ENCODE measurements around the gene INSR. TPM values are rescaled to one million over a fixed set of nuclear protein-coding genes. Genes with fewer than 3 reads are reported as not detected.

Gene INSR
- total RNA-seq, 2 donors from 2014 or later = 58.7 to 62.2 TPM

GRCh38 chr19:7336321-7336973 is 42.2 kb upstream of the INSR start:
- no peak overlapping the region for H3K27ac ChIP-seq

GRCh38 chr19:7333198-7334118 is 39.2 kb upstream of the INSR start:
- H3K4me3 ChIP-seq = no peak overlapping the region
- H3K36me3 ChIP-seq = no peaks in the 10 kb centered on the region
- H3K27ac ChIP-seq = no peak overlapping the region
- no peak for TF ChIP-seq CTCF (IDR thresholded peaks at IDR 0.05)
- intact Hi-C loops (cut with DNase I) = no loop called here
- no peaks in the 10 kb centered on the region for H3K4me1 ChIP-seq
- no peak overlapping the region for H3K9ac ChIP-seq (ENCODE audit: low read depth in 2 of 2, low read length in 2 of 2)
- H3K27me3 ChIP-seq = no peaks in the 10 kb centered on the region
- H3K9me3 ChIP-seq = no peaks in the 10 kb centered on the region
- no peak for DNase-seq

More at GRCh38 chr19:7336321-7336973, 42.2 kb upstream of the INSR start:
- Histone ChIP-seq H3K9me3 (no peaks in the 10 kb centered on the region), H3K4me1 (no peaks in the 10 kb centered on the region), H3K9ac (ENCODE audit: low read depth in 2 of 2, low read length in 2 of 2) (peak overlapping the region in 1 of 2 donors; percentile 16), H3K27me3 (no peaks in the 10 kb centered on the region), H3K4me3 (no peak overlapping the region), H3K36me3 (no peaks in the 10 kb centered on the region)
- intact Hi-C loops (cut with DNase I) = no loop called here
- DNase-seq = no peak
- TF ChIP-seq CTCF (IDR thresholded peaks at IDR 0.05) = no peak

GRCh38 chr19:7331446-7331845 is 37.2 kb upstream of the INSR start:
- DNase-seq = no peak
- Histone ChIP-seq H3K4me3 (no peak overlapping the region), H3K4me1 (no peaks in the 10 kb centered on the region), H3K27me3 (no peaks in the 10 kb centered on the region), H3K9ac (ENCODE audit: low read depth in 2 of 2, low read length in 2 of 2) (no peak overlapping the region), H3K27ac (no peak overlapping the region), H3K36me3 (no peaks in the 10 kb centered on the region), H3K9me3 (no peaks in the 10 kb centered on the region)
- intact Hi-C loops (cut with DNase I) = no loop called here
- TF ChIP-seq CTCF (IDR thresholded peaks at IDR 0.05) = no peak

GRCh38 chr19:7328647-7329046 is 34.4 kb upstream of the INSR start:
- no peak for TF ChIP-seq CTCF (IDR thresholded peaks at IDR 0.05)

GRCh38 chr19:7327802-7328201 is 33.6 kb upstream of the INSR start:
- Histone ChIP-seq H3K9ac (ENCODE audit: low read depth in 2 of 2, low read length in 2 of 2) (no peak overlapping the region), H3K27ac (no peak overlapping the region), H3K27me3 (no peaks in the 10 kb centered on the region), H3K9me3 (no peaks in the 10 kb centered on the region), H3K4me1 (no peaks in the 10 kb centered on the region), H3K4me3 (no peak overlapping the region), H3K36me3 (no peaks in the 10 kb centered on the region)
- DNase-seq = no peak
- TF ChIP-seq CTCF (IDR thresholded peaks at IDR 0.05) = no peak
- intact Hi-C loops (cut with DNase I) = loop anchor here (5.0 kb wide), 1 partner anchor 181 kb away; no protein-coding TSS in a partner anchor

More at GRCh38 chr19:7328647-7329046, 34.4 kb upstream of the INSR start:
- H3K9ac ChIP-seq (ENCODE audit: low read depth in 2 of 2, low read length in 2 of 2) = no peak overlapping the region
- no peak for DNase-seq
- H3K36me3 ChIP-seq = no peaks in the 10 kb centered on the region
- no peaks in the 10 kb centered on the region for H3K27me3 ChIP-seq
- H3K4me3 ChIP-seq = no peak overlapping the region
- H3K27ac ChIP-seq = no peak overlapping the region
- no peaks in the 10 kb centered on the region for H3K9me3 ChIP-seq
- intact Hi-C loops (cut with DNase I) = loop anchor here (5.0 kb wide), 1 partner anchor 181 kb away; no protein-coding TSS in a partner anchor
- H3K4me1 ChIP-seq = no peaks in the 10 kb centered on the region

Data from colonic mucosa (tissue), 4 donors.